Measurements from ENCODE around the gene SCYL3. TPM values are rescaled to one million over a fixed set of nuclear protein-coding genes. Genes with fewer than 3 reads are reported as not detected.

Gene SCYL3
- polyA plus RNA-seq, 1 experiment: 6.1 TPM

DNA sequence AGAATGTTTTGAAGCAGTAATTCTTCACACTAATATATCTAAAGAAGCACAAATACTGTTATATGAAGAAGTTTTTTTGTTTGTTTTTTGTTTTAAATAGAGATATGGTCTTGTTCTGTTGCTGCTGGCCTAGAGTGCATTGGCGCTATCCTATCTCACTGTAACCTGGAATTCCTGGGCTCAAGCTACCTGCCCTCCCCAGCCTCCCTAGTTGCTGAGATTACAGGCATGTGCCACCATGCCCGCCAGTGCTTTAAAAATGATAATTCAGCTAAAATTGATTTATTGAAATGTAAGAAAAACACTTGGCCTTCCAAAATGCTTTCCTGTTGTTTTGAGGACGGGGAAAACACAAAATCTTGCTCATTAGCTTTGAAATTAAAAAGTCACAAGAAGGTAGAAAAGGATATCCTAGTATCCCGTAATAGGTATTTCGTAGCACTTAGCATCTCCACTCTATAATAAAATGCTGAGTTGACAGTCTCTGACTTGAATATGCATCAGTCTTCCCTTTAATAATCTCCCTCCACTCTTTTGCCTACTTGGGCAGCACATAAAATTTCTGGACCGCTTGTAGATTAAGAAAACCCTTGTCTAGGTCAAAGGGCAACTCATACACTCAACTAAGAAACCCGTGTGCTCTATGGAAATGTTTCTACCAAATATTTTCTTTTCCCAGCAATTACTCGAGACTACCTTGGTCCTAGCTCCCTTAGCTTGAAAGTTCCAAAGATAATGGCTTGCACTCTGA lies 1.3 kb downstream of the SCYL3 start:
- POLR2A ChIA-PET: interaction anchor here (0.5 kb wide), 1 partner anchor 784 kb away, joined by 10 read pairs; no protein-coding TSS in a partner anchor
- DNase-seq (ENCODE audit: low read depth): no peak
- CTCF ChIA-PET: interaction anchor here (0.9 to 1.2 kb wide), 2 partner anchors 10 to 83 kb away, joined by 3 read pairs; no protein-coding TSS in a partner anchor
- Histone ChIP-seq H3K4me3 (ENCODE audit: low read depth, low read length) (peak overlapping the region; percentile 79), H3K36me3 (ENCODE audit: control insufficient read depth, insufficient read depth, low read length) (no peaks in the 10 kb centered on the region), H3K27me3 (ENCODE audit: control insufficient read depth, insufficient read depth, low read length) (no peaks in the 10 kb centered on the region; the same call in none of the 2 replicates)
- TF ChIP-seq, protein P1, sequence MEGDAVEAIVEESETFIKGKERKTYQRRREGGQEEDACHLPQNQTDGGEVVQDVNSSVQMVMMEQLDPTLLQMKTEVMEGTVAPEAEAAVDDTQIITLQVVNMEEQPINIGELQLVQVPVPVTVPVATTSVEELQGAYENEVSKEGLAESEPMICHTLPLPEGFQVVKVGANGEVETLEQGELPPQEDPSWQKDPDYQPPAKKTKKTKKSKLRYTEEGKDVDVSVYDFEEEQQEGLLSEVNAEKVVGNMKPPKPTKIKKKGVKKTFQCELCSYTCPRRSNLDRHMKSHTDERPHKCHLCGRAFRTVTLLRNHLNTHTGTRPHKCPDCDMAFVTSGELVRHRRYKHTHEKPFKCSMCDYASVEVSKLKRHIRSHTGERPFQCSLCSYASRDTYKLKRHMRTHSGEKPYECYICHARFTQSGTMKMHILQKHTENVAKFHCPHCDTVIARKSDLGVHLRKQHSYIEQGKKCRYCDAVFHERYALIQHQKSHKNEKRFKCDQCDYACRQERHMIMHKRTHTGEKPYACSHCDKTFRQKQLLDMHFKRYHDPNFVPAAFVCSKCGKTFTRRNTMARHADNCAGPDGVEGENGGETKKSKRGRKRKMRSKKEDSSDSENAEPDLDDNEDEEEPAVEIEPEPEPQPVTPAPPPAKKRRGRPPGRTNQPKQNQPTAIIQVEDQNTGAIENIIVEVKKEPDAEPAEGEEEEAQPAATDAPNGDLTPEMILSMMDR (IDR thresholded peaks at IDR 0.05; ENCODE audit: insufficient read depth, low read depth, low read length): no peak

DNA sequence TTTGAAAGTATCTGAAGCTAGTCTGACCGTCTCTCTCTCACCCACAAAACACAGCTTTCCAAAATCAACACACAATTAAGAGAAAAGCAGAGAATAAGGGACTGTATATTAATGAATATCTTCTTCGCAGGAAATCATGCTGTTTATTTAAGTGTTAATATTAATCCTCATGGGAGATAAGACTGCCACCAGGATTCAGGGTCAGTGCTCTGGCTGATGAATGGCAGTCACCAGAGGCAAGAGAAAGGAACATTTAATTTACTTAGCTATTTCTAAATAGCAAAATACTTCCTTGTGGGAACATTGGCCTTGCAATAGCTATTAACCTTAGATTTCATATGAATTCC lies 2.2 kb downstream of the SCYL3 start:
- POLR2A ChIA-PET: no interaction called here
- Histone ChIP-seq H3K36me3 (ENCODE audit: control insufficient read depth, insufficient read depth, low read length) (no peaks in the 10 kb centered on the region), H3K27me3 (ENCODE audit: control insufficient read depth, insufficient read depth, low read length) (no peaks in the 10 kb centered on the region; the same call in 1 of the 2 replicates), H3K4me3 (ENCODE audit: low read depth, low read length) (no peak overlapping the region)
- no peak for DNase-seq (ENCODE audit: low read depth)
- TF ChIP-seq, protein P1 (IDR thresholded peaks at IDR 0.05; ENCODE audit: insufficient read depth, low read depth, low read length): no peak
- CTCF ChIA-PET: no interaction called here

DNA sequence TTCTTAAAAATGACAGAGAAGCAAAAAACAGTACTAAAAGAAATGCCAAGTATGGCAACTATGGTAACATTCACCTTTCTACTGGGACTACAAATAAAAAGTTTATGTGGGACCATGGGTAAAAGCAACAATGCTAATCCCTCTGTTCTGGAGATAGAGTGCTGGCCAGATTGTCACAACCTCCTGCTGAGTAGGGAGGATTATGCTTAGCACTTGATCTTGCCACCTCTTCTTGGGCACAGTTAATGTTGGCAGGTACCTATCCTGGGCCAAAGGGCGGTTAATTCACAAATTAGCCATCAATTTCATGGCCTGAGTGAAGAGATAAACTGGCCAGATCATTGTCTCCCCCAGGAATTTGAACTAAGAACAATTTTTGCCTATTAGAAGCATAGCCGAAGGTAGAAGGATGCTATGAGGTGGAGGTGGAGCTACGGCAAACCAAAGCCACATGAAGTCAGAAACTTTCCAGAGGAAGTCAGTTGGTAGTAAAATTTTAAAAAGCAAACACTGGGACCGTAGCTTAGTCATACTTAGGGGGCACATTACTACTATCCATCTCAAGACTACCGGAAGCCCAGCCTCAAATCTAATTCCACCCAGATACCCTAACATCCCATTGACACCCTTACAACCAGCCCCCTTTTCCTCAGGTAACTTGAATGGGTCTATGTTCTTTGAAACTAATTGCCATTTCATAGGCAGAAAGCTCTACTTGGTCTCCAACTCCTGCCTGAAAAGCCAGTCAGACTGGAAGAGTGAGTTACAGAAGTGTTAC lies 2.7 kb downstream of the SCYL3 start:
- TF ChIP-seq, protein P1 (IDR thresholded peaks at IDR 0.05; ENCODE audit: insufficient read depth, low read depth, low read length): no peak
- no peak overlapping the region for H3K4me3 ChIP-seq (ENCODE audit: low read depth, low read length)
- CTCF ChIA-PET: no interaction called here
- H3K27me3 ChIP-seq (ENCODE audit: control insufficient read depth, insufficient read depth, low read length): no peaks in the 10 kb centered on the region
- H3K36me3 ChIP-seq (ENCODE audit: control insufficient read depth, insufficient read depth, low read length): no peaks in the 10 kb centered on the region
- DNase-seq (ENCODE audit: low read depth): no peak
- POLR2A ChIA-PET: no interaction called here

DNA sequence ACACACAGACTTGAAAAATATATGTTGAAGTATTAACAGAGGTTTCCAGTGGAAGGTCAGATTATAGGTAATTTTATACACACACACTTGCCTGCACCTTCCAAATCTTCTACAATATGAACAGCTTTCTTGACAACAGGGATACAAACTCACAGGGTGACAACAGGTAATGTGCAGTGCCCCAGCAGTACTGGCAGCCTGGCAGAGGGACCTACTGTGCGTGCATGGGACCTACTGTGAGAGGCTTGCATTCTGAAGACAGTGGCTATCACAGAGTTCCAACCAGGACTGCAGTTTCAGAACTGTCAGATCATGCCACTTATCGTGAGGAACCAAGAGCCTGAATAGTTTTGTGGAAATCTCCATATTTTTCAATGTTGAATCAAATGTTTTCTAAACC lies 3.8 kb downstream of the SCYL3 start:
- POLR2A ChIA-PET: no interaction called here
- Histone ChIP-seq H3K36me3 (ENCODE audit: control insufficient read depth, insufficient read depth, low read length) (no peaks in the 10 kb centered on the region), H3K27me3 (ENCODE audit: control insufficient read depth, insufficient read depth, low read length) (no peaks in the 10 kb centered on the region), H3K4me3 (ENCODE audit: low read depth, low read length) (no peak overlapping the region)
- TF ChIP-seq, protein P1 (IDR thresholded peaks at IDR 0.05; ENCODE audit: insufficient read depth, low read depth, low read length): no peak
- CTCF ChIA-PET: no interaction called here
- DNase-seq (ENCODE audit: low read depth): no peak

DNA sequence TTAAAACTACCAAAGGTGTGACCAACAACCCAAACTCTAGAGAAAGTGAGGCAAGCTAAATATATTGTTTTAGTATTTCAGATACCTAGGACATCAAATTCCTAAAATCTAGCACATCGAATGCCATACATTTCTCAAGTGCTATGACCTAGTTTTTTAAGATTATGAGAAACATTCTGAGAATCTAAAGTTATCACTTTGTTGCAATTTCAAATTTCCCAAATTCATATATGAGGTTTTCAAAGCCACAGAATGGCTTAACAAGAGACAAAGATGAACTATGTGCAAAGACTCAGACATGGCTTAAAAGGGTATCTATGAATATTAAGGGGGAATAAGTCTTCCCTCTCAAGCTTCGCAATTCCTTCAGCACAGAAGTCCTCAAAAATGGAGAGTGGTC lies 6.8 kb downstream of the SCYL3 start:
- ChIA-PET POLR2A (no interaction called here), CTCF (interaction anchor here (0.7 kb wide), 1 partner anchor 160 kb away, joined by 3 read pairs; no protein-coding TSS in a partner anchor)
- TF ChIP-seq, protein P1 (IDR thresholded peaks at IDR 0.05; ENCODE audit: insufficient read depth, low read depth, low read length): no peak
- no peak for DNase-seq (ENCODE audit: low read depth)
- Histone ChIP-seq H3K36me3 (ENCODE audit: control insufficient read depth, insufficient read depth, low read length) (no peaks in the 10 kb centered on the region), H3K27me3 (ENCODE audit: control insufficient read depth, insufficient read depth, low read length) (no peaks in the 10 kb centered on the region), H3K4me3 (ENCODE audit: low read depth, low read length) (no peak overlapping the region)
